Nephron progenitor cell (in vitro differentiated cells): ENCODE data around the gene SLC11A2.

ENCODE experiments used
- DNase-seq: peaks from one replicate; pipeline ENCODE4 v3.0.0; 2021
- H3K27ac Mint-ChIP-seq: 2 replicates; pipeline ENCODE4 v1.8.0; 2021; ENCODE audit warnings: mild to moderate bottlenecking, moderate library complexity, mixed read lengths
- H3K27me3 Mint-ChIP-seq: 2 replicates; pipeline ENCODE4 v1.8.0; 2021; ENCODE audit warnings: mild to moderate bottlenecking, low read depth, mixed read lengths; ENCODE audit not compliant: poor library complexity
- H3K36me3 Mint-ChIP-seq: 2 replicates; pipeline ENCODE4 v1.8.0; 2021; ENCODE audit warnings: low read depth, mixed read lengths
- H3K4me1 Mint-ChIP-seq: 2 replicates; pipeline ENCODE4 v1.8.0; 2021; ENCODE audit warnings: mixed read lengths
- H3K4me3 Mint-ChIP-seq: 2 replicates; pipeline ENCODE4 v1.8.0; 2021; ENCODE audit warnings: mild to moderate bottlenecking, moderate library complexity, mixed read lengths
- H3K9me3 Mint-ChIP-seq: 2 replicates; pipeline ENCODE4 v1.8.0; 2021; ENCODE audit warnings: mild to moderate bottlenecking, moderate library complexity, mixed read lengths
- CTCF ChIP-seq: fragments of 200-600 bp; sonication (generic); IDR thresholded peaks from 2 replicates; pipeline ENCODE4 v1.5.0; 2021; ENCODE audit warnings: antibody characterized with exemption

SLC11A2 gene

GRCh38 chr12:50952510-50952909, 73.7 kb downstream of the SLC11A2 start, which contains the start of gene HIGD1C:
Gene HIGD1C, plus strand, starts transcription at chr12:50952544. Its CDS starts 1,455 bp downstream, at chr12:50953999.
- Mint-ChIP-seq H3K36me3 (no peaks in the 10 kb centered on the region), H3K9me3 (peaks cover 3% of the 10 kb centered on the region), H3K4me1 (no peaks in the 10 kb centered on the region), H3K27ac (no peak within 1 kb of the TSS), H3K4me3 (no peak within 1 kb of the TSS), H3K27me3 (no peaks in the 10 kb centered on the region)
- no peak for DNase-seq
- no peak for TF ChIP-seq CTCF

GRCh38 chr12:50951112-50951511, 75.1 kb downstream of the SLC11A2 start:
- peaks cover 7% of the 10 kb centered on the region for H3K9me3 Mint-ChIP-seq
- H3K4me3 Mint-ChIP-seq: no peak overlapping the region
- TF ChIP-seq CTCF: no peak
- peaks cover 4% of the 10 kb centered on the region for H3K27me3 Mint-ChIP-seq
- DNase-seq: no peak
- no peaks in the 10 kb centered on the region for H3K36me3 Mint-ChIP-seq
- no peak overlapping the region for H3K27ac Mint-ChIP-seq
- no peaks in the 10 kb centered on the region for H3K4me1 Mint-ChIP-seq

GRCh38 chr12:50949801-50950302, 76.3 kb downstream of the SLC11A2 start:
- Mint-ChIP-seq H3K4me1 (no peaks in the 10 kb centered on the region), H3K36me3 (no peaks in the 10 kb centered on the region), H3K27ac (no peak overlapping the region), H3K9me3 (peaks cover 12% of the 10 kb centered on the region), H3K27me3 (peaks cover 4% of the 10 kb centered on the region), H3K4me3 (no peak overlapping the region)
- no peak for DNase-seq
- no peak for TF ChIP-seq CTCF

- Mint-ChIP-seq H3K27ac (no peak overlapping the region), H3K9me3 (peaks cover 12% of the 10 kb centered on the region), H3K27me3 (peaks cover 4% of the 10 kb centered on the region), H3K36me3 (no peaks in the 10 kb centered on the region), H3K4me1 (no peaks in the 10 kb centered on the region), H3K4me3 (no peak overlapping the region)
- DNase-seq: no peak
- no peak for TF ChIP-seq CTCF
Measured at GRCh38 chr12:50948798-50949197, 77.4 kb downstream of the SLC11A2 start.

GRCh38 chr12:50947933-50948626, 78.1 kb downstream of the SLC11A2 start:
- Mint-ChIP-seq H3K4me1 (no peaks in the 10 kb centered on the region), H3K27ac (no peak overlapping the region), H3K27me3 (peaks cover 8% of the 10 kb centered on the region), H3K4me3 (no peak overlapping the region), H3K9me3 (peaks cover 12% of the 10 kb centered on the region), H3K36me3 (no peaks in the 10 kb centered on the region)
- TF ChIP-seq CTCF: no peak
- DNase-seq: no peak

GRCh38 chr12:50937653-50938052, 88.5 kb downstream of the SLC11A2 start:
- no peak overlapping the region for H3K27ac Mint-ChIP-seq
- TF ChIP-seq CTCF: no peak
- peaks cover 2% of the 10 kb centered on the region for H3K27me3 Mint-ChIP-seq
- H3K4me3 Mint-ChIP-seq: no peak overlapping the region
- H3K36me3 Mint-ChIP-seq: no peaks in the 10 kb centered on the region
- H3K9me3 Mint-ChIP-seq: no peaks in the 10 kb centered on the region
- no peak for DNase-seq
- peaks cover 25% of the 10 kb centered on the region for H3K4me1 Mint-ChIP-seq
